Neural cell (in vitro differentiated cells): Measurements from ENCODE around the gene LDLRAD2. TPM values are rescaled to one million over a fixed set of nuclear protein-coding genes. Genes with fewer than 3 reads are reported as not detected.

Experiments
- H2AFZ ChIP-seq: fragments of 200-600, 300-800 bp; sonication (generic), shearing (Covaris generic); 2 replicates; pipeline ENCODE4 v1.6.0; 2014; ENCODE audit warnings: low read depth, mild to moderate bottlenecking, antibody characterized with exemption, low read length, moderate library complexity
- H3F3A ChIP-seq: fragments of 200-600 bp; shearing (Covaris generic); 2 replicates; pipeline ENCODE4 v1.6.1; 2016; ENCODE audit warnings: mild to moderate bottlenecking, moderate library complexity, mixed read lengths, antibody characterized with exemption, low read length; ENCODE audit not compliant: insufficient read depth, poor library complexity, severe bottlenecking
- H3K27ac ChIP-seq: fragments of 200-600, 300-800 bp; sonication (generic), shearing (Covaris generic); 2 replicates; pipeline ENCODE4 v1.5.1; 2014; ENCODE audit warnings: mild to moderate bottlenecking, low read length, moderate library complexity
- H3K27me3 ChIP-seq: fragments of 300-800, 200-600 bp; sonication (generic), shearing (Covaris generic); 2 replicates; pipeline ENCODE4 v1.6.0; 2014; ENCODE audit warnings: mild to moderate bottlenecking, low read depth, low read length, moderate library complexity; ENCODE audit not compliant: insufficient read depth
- H3K36me3 ChIP-seq: fragments of 300-800, 200-600 bp; sonication (generic), shearing (Covaris generic); 2 replicates; pipeline ENCODE4 v1.5.1; 2014; ENCODE audit warnings: mild to moderate bottlenecking, antibody characterized with exemption, low read length, moderate library complexity; ENCODE audit not compliant: insufficient read depth
- H3K4me2 ChIP-seq: fragments of 300-800, 200-600 bp; sonication (generic), shearing (Covaris generic); 2 replicates; pipeline ENCODE4 v1.6.0; 2014; ENCODE audit warnings: mild to moderate bottlenecking, low read length
- H3K4me3 ChIP-seq: fragments of 300-800, 200-600 bp; sonication (generic), shearing (Covaris generic); 2 replicates; pipeline ENCODE4 v1.5.1; 2014; ENCODE audit warnings: mild to moderate bottlenecking, low read length, moderate library complexity
- H3K79me2 ChIP-seq: fragments of 200-600 bp; shearing (Covaris generic); replicated peaks from 2 replicates; pipeline ENCODE4 v1.6.0; 2014; ENCODE audit warnings: mild to moderate bottlenecking, low read length, moderate library complexity; ENCODE audit not compliant: insufficient read depth
- H3K9ac ChIP-seq: fragments of 300-800, 200-600 bp; sonication (generic), shearing (Covaris generic); 2 replicates; pipeline ENCODE4 v1.6.1; 2016; ENCODE audit warnings: mild to moderate bottlenecking, low read length, mixed read lengths
- H3K9me2 ChIP-seq: fragments of 200-600 bp; shearing (Covaris generic); 2 replicates; pipeline ENCODE4 v1.6.1; 2016; ENCODE audit warnings: mild to moderate bottlenecking, low read length, mixed read lengths; ENCODE audit not compliant: insufficient read depth
- H3K9me3 ChIP-seq: fragments of 200-600, 300-800 bp; sonication (generic), shearing (Covaris generic); 2 replicates; pipeline ENCODE4 v1.6.1; 2016; ENCODE audit warnings: mild to moderate bottlenecking, mixed run types, low read length, moderate library complexity, mixed read lengths
- H4K20me1 ChIP-seq: fragments of 200-600 bp; shearing (Covaris generic); 2 replicates; pipeline ENCODE4 v1.6.1; 2016; ENCODE audit warnings: mild to moderate bottlenecking, mixed run types; ENCODE audit not compliant: insufficient read depth
- CTCF ChIP-seq: fragments of 450-650 bp; IDR thresholded peaks from 2 replicates; pipeline ENCODE4 v1.5.1; 2014; ENCODE audit warnings: antibody characterized with exemption, mild to moderate bottlenecking, moderate library complexity; ENCODE audit not compliant: poor library complexity, severe bottlenecking
- EP300 ChIP-seq: fragments of 450-650 bp; conservative IDR thresholded peaks from 2 replicates; pipeline ENCODE4 v1.6.1; 2014; ENCODE audit warnings: antibody characterized with exemption, mild to moderate bottlenecking, moderate library complexity; ENCODE audit not compliant: poor library complexity, severe bottlenecking
- EZH2 ChIP-seq: fragments of 200-600, 300-800 bp; shearing (Covaris generic), sonication (generic); IDR thresholded peaks from 2 replicates; pipeline ENCODE4 v1.6.1; 2014; ENCODE audit warnings: antibody characterized with exemption, low read length, borderline replicate concordance, mild to moderate bottlenecking; ENCODE audit not compliant: insufficient read depth, poor library complexity, severe bottlenecking
- MXI1 ChIP-seq: fragments of 450-650 bp; conservative IDR thresholded peaks from 2 replicates; pipeline ENCODE4 v1.6.1; 2014; ENCODE audit warnings: antibody characterized with exemption, mild to moderate bottlenecking; ENCODE audit not compliant: poor library complexity, severe bottlenecking
- POLR2AphosphoS5 ChIP-seq: IDR thresholded peaks from 2 replicates; pipeline ENCODE4 v1.6.1; 2012
- RAD21 ChIP-seq: fragments of 450-650 bp; conservative IDR thresholded peaks from 2 replicates; pipeline ENCODE4 v1.6.1; 2014; ENCODE audit warnings: antibody characterized with exemption, mild to moderate bottlenecking, moderate library complexity
- REST ChIP-seq: IDR thresholded peaks from 2 replicates; pipeline ENCODE4 v1.6.1; 2012; ENCODE audit warnings: borderline replicate concordance
- SMC3 ChIP-seq: fragments of 450-650 bp; conservative IDR thresholded peaks from 2 replicates; pipeline ENCODE4 v1.6.1; 2014; ENCODE audit warnings: antibody characterized with exemption, mild to moderate bottlenecking, moderate library complexity; ENCODE audit not compliant: poor library complexity
- TAF1 ChIP-seq: IDR thresholded peaks from 2 replicates; pipeline ENCODE4 v1.6.1; 2012; ENCODE audit warnings: low read depth
- polyA plus RNA-seq: library from polyadenylated mRNA; depleted of rRNA; stranded (reverse); fragments of >200 nt; gene quantifications from 2 replicates; pipeline ENCODE4 v1.2.3, GENCODE V29; 2014

The LDLRAD2 gene
- polyA plus RNA-seq, 1 donor from 2014 or later: not detected

- Histone ChIP-seq H2AFZ (no peak overlapping the region), H3K4me2 (no peak overlapping the region), H3K9me2 (no peaks in the 10 kb centered on the region), H3K4me3 (no peak overlapping the region), H4K20me1 (no peaks in the 10 kb centered on the region), H3F3A (no peaks in the 10 kb centered on the region), H3K36me3 (no peaks in the 10 kb centered on the region), H3K9me3 (no peaks in the 10 kb centered on the region), H3K9ac (no peak overlapping the region), H3K79me2 (no peaks in the 10 kb centered on the region), H3K27ac (no peak overlapping the region), H3K27me3 (no peaks in the 10 kb centered on the region)
- TF ChIP-seq MXI1: no peak
- no peak for TF ChIP-seq TAF1
- no peak for TF ChIP-seq POLR2AphosphoS5
- no peak for TF ChIP-seq EZH2
- TF ChIP-seq REST: no peak
- TF ChIP-seq RAD21: no peak
- no peak for TF ChIP-seq SMC3
- TF ChIP-seq EP300: no peak
- TF ChIP-seq CTCF: no peak
Measured at GRCh38 chr1:21793104-21793503, 19.0 kb upstream of the LDLRAD2 start.

- no peaks in the 10 kb centered on the region for H3K27me3 ChIP-seq
- H4K20me1 ChIP-seq: no peaks in the 10 kb centered on the region
- H3K79me2 ChIP-seq: no peaks in the 10 kb centered on the region
- H3K4me3 ChIP-seq: no peak overlapping the region
- H3K27ac ChIP-seq: no peak overlapping the region
- no peaks in the 10 kb centered on the region for H3K9me2 ChIP-seq
- H3F3A ChIP-seq: no peaks in the 10 kb centered on the region
- no peak for TF ChIP-seq TAF1
- TF ChIP-seq MXI1: no peak
- no peak for TF ChIP-seq CTCF
- TF ChIP-seq EP300: no peak
- no peak for TF ChIP-seq EZH2
- no peak for TF ChIP-seq RAD21
- TF ChIP-seq POLR2AphosphoS5: no peak
- TF ChIP-seq SMC3: no peak
- TF ChIP-seq REST: no peak
- H3K4me2 ChIP-seq: no peak overlapping the region
- no peak overlapping the region for H2AFZ ChIP-seq
- no peak overlapping the region for H3K9ac ChIP-seq
- H3K36me3 ChIP-seq: no peaks in the 10 kb centered on the region
- no peaks in the 10 kb centered on the region for H3K9me3 ChIP-seq
Measured at GRCh38 chr1:21794656-21795055, 17.4 kb upstream of the LDLRAD2 start.
